HL-60/S4 treated with phorbol 12-myristate 13-acetate at 8.2 ng/mL for 4 days and 3 days (cell line): ENCODE measurements around the gene CXCL16.

Source experiments
- in situ Hi-C: fragments of 300-500 bp; cut with MboI; formaldehyde crosslinking; loops from 2 replicates; pipeline ENCODE4 v1.15.0; 2022; ENCODE audit warnings: low sequenced_read_pairs

CXCL16 gene, protein sequence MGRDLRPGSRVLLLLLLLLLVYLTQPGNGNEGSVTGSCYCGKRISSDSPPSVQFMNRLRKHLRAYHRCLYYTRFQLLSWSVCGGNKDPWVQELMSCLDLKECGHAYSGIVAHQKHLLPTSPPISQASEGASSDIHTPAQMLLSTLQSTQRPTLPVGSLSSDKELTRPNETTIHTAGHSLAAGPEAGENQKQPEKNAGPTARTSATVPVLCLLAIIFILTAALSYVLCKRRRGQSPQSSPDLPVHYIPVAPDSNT

DNA sequence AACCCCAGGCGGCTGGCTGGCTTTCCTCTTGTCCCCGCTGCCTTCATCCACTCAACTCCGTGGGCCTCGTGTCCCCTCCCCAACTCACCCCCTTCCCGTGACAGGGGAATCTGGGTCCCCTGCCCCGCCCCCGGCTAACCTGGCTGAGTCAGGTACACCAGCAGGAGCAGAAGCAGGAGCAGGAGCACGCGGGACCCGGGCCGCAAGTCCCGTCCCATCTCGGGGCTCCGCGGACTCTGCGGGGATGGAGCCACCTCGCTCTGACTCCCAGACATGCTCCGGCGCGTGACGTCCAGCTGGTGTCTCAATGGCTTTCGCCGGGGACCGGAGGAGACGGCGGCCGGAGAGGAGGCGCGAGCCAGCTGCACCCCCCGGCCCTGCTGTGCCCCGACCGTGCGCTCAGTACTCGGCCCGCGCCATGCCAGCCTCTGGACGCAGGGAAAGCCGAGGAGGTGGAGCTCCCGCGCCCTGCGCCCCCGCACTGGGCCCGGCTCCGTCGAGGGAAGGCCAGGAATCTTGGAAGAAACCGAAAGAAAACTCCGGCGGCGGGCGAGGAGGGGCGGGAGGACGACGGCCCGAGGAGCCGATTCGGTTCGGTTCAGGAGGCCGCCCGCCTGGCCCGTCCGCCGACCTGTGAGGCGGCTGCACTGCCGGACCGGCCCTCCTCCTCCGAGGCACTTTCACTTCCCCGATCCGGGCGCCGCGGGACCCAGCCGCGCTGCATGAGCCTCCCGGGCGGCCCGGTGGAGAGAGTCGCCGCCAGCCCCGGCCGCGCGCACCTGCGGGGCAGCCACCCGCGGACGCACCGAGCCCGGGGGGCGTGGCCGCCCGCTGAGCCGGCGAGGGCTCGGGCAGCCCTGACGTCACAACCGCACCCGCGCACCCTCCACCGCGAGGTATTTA, at the start of gene CXCL16, which contains the start of gene ZMYND15:
TSS of gene CXCL16 (minus strand) at position 807 of the 903 bp plus-strand sequence. CDS start at position 218, 589 bp downstream.
TSS of gene ZMYND15 (plus strand) at position 712 of the 903 bp plus-strand sequence. CDS start 716 bp downstream, outside the sequence.
- in situ Hi-C loops: no loop called here

DNA sequence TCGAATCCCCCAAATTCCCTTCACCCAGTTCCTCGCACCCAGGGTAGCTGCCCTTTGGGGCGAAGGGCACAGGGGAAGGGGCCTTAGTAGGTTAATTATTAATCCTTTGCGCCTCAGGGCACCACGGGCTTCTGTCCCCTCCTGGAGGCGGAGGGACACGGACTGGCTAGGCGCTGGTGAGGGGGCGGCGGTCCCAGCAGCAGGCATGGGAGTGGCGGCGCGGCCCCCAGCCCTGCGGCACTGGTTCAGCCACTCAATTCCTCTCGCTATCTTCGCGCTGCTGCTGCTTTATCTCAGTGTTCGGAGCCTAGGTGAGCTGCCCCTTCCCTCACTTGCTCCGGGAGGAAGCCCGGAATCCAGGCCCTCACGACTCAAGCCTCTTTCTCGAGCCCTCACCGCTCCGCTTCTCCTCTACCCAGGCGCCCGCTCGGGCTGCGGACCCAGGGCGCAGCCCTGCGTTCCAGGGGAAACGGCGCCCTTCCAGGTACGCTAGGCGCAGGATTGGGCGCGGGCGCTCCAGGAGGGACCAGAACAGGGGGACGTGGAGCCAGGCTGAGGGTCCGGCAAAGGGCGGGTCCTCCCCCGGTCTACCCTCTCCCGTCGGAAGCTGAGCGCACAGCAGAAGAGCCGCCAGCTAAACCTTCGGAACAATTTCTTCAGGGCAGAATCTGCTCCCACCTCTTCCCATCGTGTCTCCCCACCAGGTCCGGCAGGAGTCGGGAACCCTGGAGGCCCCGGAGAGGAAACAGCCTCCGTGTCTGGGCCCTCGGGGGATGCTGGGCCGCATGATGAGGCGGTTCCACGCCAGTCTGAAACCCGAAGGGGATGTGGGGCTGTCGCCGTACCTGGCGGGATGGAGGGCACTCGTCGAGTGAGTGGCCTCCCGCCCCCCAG, 49.3 kb upstream of the CXCL16 start, which contains the start of gene GLTPD2:
TSS of gene GLTPD2 (plus strand) at position 158 of the 894 bp plus-strand sequence. CDS start at position 206, 48 bp downstream.
- in situ Hi-C loops: no loop called here

DNA sequence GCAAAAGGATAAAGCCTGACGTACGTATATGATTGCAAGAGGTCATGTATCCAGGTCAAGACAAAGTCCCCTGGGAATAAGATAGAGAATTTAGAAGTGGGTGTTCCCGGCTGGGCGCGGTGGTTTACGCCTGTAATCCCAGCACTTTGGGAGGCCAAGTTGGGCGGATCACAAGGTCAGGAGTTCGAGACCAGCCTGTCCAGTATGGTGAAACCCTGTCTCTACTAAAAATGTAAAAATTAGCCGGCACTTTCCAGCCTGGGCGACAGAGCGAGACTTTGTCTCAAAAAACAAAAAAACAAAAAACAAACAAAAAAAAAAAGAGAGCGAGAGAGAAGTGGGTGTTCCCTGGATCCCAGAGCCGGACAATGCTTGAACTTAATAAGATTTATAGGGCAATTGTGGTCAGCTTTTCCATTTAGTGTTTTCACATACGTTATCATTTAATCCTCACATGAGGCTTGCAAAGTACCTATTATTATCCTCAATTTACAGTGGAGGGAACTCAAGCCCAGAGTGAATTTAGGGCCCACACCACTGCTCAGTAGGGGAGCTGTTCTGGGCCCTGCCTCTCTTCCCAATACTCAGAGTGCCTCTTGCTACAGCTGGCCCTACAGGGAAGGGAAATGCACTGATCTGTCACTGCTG, 48.6 kb upstream of the CXCL16 start:
- in situ Hi-C loops: no loop called here

DNA sequence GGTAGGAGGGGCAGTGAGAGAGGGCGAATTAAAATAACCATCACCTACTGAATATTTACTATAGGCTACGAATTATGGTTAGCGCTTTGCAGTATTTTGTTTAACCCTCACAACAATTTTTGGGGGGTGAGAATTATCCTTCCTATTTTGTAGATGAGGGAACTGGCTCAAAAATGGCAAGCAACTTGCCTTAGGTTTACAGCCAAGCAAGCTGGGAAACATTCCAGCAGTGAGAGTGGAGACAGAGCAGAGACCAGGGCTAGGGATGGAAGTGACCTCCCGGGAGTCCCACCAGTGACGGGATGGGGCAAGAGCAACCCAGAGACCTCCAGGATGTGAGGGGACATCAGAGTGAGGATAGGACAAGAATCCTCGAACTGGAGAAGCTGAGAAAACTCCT, 46.8 kb upstream of the CXCL16 start:
- in situ Hi-C loops: no loop called here

DNA sequence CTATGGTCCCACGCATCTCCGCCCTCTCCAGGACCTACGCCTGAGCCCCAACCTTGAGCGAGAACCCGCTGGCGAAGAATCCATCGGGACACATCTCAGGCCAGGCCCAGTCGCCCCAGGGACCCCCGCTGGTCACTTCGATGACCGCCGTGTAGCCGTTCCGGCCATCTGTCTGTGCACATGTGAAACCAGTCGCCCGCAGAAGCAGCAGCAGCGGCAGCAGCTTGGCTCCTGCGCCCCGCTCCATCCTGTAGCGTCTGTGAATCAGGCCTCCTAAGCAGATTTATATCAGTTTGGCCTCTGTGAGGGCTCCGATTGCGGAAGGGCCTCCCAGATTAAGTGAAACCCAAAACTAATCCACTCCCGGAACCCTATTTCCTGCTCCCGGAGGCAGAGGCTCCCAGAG, 46.4 kb upstream of the CXCL16 start, which contains the start of gene VMO1:
TSS of gene VMO1 (minus strand) at position 259 of the 406 bp plus-strand sequence. CDS start at position 247, 12 bp downstream.
- in situ Hi-C loops: no loop called here

DNA sequence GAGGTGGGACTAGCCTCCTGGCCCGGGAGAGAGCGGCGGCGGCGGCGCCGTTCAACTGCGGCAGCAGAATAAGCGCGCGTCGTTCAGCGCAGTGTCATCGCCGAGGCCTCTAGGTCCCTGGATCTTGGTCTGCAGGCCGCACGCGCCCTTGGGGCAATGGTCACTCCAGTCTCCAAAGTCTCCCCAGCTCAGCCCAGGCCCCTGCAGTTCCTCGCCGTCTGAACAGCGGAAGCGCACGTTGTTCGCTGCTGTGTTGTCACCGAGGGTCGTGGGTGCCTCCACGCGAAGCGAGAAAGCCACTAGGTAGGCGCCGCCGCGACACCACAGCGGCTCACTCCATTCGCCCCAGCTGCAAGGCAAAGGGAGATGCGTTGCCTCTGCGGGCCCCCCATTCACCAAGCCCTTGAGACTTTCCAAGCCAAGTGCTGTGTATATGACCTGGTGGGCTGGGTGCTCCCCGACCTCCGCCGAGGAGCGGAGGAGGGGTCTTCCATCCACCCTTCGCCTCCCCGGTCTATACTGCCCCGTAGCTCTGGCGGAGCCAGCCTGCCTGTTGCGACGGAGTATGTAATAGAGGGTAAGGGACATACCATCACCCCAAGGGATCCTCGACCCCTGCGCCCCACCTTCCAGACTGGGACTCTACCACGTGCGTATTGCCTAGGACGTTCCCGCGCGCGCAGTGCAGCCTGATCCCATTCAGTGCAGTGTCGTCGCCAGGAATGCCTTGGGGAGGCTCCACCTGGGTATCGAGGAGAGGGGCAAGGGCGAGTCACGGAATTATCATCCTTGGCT, 45.8 kb upstream of the CXCL16 start:
- in situ Hi-C loops: no loop called here

DNA sequence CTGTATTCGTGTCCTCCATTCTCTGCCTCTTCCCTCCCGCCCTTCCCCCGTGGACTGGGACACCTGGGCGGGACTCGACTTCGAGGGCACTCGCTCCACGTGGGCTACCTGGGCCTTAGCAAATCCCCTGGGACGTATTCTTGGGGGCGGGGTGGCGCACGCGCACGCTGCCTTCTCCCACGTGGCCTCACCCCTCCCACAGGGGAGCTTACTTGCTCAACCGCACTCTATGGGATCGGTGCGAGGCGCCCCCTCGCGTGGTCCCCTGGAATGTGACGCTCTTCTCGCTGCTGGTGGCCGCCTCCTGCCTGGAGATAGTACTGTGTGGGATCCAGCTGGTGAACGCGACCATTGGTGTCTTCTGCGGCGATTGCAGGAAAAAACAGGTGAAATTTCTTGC, 42.9 kb upstream of the CXCL16 start:
- in situ Hi-C loops: no loop called here

DNA sequence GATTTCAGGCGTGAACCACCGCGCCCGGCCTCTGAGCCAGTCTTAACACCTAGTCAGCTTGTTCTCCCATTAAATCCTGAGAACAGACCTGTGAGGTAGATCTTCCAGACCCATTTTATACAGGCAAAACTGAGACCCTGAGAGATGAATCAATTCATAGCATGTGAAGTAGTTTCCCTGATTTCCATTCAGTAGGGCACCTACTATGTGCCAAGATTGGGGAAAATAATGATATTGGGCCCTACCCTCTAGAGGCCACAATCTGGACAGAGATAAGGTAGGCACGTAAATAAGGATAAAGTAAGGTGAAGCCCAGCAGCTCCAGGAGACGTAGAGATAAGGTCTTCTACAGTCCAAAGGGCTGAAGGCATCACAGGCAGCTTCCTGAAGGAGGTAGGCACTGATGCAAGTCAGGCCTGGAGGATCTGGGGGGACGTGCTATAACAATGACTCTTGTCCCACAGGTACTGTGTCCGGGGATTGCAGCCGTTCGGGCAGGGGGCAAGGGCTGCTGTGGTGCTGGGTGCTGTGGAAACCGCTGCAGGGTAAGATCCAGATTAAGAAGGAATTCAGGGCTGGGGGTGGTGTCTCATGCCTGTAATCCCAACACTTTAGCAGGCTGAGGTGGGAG, 40.7 kb upstream of the CXCL16 start:
- in situ Hi-C loops: no loop called here

DNA sequence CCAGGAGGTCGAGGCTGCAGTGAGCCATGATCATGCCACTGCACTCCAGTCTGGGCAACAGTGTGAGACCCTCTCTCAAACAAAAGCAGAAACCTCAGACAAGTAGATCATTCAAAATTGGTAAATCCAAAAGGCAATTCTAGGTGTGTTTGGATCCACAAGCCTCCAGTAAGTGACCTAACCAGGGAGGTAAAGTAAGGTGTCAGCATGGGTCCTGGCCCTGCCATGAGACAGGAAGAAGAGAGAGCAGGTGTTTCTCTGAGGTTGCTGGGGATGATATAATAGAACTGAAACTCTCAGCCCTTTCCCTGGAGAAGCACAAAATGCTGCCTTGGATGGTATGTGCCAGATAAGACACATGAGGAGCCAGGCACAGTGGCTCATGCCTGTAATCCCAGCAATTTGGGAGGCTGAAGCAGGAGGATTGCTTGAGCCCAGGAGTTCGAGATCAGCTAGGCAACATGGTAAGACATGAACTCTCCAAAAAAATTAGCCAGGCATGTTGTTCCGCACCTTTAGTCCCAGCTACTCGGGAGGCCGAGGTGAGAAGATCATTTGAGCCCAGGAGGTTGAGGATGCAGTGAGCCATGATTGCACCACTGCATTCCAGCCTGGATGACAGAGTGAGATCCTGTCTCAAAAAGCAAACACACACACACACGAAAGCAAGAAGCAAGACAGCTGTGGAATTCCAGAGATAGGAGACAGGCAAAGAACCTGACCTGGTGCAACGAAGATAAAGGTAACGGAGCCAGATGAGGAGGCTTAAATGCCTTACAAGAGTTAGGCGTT, 38.4 kb upstream of the CXCL16 start:
- in situ Hi-C loops: no loop called here

DNA sequence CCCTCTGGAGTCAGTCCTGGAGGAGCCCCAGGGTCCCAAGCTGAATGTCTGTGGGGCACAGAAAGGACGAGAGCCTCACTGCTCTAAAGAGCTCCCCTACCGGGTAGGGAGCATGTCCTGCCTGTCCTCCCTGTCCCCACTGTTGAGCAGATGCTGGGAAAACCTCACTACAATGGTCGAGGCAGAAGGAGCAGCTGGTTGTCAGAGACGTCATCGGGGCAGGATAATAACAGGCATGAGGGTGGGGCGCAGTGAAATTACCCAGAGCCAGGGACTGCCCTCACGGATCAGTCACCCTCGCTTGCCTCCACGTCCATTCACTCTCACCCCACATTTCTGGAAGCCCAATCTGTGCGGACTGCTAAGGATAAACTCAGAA, 32.5 kb upstream of the CXCL16 start:
- in situ Hi-C loops: no loop called here

DNA sequence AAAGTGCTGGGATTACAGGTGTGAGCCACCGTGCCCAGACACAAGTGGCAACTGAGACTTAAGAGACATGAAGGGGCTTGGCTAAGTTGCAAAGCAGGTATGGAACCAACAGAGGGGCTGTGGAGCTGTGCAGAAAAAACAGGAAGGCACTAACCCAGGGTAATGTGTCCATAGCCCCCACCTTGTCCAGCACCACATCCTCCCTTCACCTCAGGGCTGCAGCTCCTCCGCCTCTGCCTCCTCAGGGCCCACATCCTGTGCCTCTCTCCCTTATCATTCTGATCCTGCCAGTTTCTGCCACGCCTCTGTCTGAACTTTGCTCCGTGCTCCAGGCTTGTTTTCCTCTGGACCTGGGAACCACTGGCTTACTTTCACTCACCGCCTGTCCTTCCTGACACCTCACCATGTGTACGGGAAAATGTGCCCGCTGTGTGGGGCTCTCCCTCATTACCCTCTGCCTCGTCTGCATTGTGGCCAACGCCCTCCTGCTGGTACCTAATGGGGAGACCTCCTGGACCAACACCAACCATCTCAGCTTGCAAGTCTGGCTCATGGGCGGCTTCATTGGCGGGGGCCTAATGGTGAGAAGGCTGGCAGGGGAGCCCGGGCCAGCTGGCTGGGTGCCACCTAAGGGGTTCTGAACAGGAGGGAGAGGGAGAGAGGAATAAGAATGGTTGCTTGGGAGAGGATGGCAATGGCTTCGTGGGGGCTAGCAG, 31.9 kb upstream of the CXCL16 start, which contains the start of gene TM4SF5:
TSS of gene TM4SF5 (plus strand) at position 368 of the 716 bp plus-strand sequence. CDS start at position 405, 37 bp downstream.
- in situ Hi-C loops: no loop called here

DNA sequence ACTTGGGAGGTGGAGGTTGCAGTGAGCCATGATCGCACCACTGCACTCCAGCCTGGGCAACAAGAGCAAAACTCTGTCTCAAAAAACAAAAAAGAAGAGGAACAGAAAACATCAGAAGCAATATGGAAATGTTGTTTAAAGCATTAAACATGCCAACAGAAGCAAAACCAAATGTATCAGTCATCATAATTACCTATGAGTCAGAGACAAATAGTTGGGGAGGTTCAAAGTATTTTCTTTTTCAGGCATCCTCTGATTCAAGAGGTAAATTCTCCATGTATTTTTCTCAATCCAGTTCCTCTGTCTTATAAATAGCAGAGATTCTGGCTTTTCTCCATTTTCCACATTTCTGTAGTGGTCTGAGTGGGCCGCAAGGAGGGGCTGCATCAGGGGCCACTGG, 29.9 kb upstream of the CXCL16 start:
- in situ Hi-C loops: no loop called here

DNA sequence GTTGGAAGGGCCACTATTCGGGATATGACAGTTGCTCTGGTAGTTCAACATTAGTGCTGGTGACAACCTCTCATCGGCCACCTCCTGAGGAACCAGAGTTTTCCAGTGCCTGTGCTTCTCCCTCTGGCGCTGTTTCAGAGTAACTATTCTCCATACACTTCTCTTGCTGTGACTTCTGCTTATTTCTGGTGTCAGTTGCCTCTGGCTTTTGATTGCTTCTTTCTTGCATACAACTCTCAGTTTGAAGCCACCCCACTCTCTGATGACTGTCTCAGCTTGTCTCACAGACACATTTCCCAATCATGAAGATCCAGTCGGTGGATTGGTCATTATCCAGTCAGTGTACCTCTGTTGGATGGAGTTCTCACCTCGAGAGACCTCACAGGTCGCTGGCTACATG, 28.6 kb upstream of the CXCL16 start:
- in situ Hi-C loops: no loop called here

DNA sequence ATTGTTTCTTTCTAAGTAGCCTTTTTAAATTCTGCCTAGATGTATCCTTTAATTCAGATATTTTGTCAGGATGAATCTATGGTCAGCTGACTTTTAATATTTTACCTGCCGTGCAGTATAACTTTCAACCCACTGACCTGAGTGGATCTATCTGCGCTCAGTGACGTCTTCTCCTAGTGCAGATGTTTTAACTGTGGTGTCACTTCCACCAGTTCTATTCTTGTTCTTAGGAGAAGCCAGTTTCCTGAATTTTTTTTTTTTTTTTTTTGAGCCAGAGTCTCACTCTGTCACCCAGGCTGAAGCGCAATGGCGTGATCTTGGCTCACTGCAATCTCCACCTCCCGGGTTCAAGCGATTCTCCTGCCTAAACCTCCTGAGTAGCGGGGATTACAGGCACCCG, 27.0 kb upstream of the CXCL16 start:
- in situ Hi-C loops: no loop called here

DNA sequence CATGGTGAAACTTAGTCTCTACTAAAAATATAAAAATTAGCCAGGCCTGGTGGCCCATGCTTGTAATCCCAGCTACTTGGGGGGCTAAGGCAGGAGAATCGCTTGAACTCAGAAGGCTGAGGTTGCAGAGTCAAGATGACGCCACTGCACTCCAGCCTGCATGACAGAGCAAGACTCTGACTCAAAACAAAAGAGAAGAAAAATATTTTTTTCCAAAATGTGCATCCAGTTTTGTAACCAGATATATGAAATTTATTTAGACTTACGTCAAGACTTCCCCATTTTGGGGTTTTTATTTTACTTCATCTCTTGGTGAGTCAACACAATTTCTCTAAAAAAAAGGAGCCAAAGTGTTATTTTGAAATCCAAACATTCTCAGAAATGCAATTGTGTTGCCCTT, 26.5 kb upstream of the CXCL16 start:
- in situ Hi-C loops: no loop called here

DNA sequence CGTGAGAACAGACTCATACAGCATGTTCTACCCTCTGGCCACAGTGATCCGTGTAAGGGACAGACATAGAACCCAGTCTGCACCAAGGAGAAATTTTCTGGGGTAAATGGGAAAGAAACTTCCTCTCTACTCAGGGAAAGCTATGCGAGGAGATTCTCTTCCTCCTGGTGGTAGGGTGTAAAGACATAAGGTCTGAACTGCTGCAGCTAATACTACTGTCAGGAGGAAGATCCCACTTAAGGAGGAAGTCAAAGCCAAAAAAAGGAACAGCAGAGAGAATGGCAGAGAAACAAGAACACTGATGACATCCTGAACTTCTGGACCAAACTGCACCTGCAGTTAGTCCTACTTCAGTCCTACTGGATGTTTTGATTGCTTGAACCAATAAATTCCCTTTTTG, 24.9 kb upstream of the CXCL16 start:
- in situ Hi-C loops: no loop called here

DNA sequence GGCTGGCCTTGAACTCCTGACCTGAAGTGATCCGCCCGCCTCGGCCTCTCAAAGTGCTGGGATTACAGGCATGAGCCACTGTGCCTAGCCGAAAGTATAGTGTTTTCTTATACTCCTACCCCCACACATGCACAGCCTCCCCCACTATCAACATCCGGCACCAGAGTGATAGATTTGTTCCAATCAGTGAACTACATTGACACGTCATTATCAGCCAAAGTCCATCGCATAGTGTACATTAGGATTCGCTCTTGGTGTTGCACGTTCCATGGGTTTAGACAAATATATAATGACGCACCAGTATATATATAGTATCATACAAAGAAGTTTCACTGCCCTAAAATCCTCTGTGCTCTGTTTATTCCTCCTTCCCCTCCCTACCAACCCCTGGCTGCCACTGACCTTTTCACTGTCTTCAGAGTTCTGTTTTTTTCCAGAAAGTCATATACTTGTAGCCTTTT, 20.1 kb upstream of the CXCL16 start:
- in situ Hi-C loops: no loop called here
